T-helper 1 cell (primary cell): ENCODE results near the gene TNRC6A.
"Not testable (repeated sequence)": the region's sequence is repeated elsewhere in the genome, so short reads cannot be mapped to it uniquely, and the experiment has no call there.

Source experiments
- DNase-seq, 5 donors: peaks; one replicate each; pipeline ENCODE4 v3.0.0-alpha.2; 2012 to 2020

TNRC6A gene

DNA sequence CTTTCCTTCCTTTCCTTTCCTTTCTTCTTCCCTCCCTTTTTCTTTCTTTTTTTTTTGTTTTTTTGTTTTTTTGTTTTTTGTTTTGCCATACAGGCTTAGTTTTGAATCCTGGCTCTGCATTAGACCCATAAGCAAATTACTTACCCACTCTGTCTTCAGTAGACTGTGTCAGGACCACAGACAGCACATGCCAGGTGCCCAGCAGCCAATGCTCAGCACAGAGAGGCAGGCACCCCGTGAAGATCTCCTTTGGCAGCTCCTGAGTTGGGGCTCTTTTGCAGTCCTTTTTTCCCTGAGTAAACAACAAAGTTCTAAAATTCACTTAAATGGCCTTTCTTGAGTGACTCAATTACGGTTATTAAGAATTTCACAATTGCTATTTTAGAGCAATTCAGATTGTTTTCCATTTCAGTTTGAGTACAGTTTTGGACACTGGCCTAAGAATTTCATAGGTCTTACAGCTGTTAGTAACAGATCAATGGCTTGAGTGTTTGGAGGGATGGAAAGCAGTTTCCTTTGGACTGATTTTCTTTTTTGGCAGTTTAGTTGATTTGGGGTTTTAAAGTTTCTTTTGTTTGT lies 90.1 kb downstream of the TNRC6A start:
- no peak for DNase-seq

DNA sequence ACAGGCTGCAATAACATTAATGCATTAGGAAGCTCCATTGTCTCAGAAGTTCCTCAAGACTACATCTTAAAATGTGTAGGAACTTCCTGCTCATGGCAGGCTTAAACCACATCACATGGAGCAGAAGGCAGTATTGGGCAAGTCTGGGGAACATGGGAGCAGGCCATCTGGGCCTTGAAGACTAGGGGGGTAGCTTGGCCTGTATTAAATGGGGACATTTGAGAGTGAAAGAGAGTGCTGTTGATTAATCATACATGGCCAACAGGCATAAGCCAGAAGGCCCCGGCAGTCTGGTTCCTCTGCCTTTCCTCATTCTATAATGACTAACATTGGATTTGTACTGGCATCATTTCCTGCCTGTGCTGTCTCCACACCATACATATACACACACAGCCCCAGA lies 91.1 kb downstream of the TNRC6A start:
- DNase-seq: no peak

DNA sequence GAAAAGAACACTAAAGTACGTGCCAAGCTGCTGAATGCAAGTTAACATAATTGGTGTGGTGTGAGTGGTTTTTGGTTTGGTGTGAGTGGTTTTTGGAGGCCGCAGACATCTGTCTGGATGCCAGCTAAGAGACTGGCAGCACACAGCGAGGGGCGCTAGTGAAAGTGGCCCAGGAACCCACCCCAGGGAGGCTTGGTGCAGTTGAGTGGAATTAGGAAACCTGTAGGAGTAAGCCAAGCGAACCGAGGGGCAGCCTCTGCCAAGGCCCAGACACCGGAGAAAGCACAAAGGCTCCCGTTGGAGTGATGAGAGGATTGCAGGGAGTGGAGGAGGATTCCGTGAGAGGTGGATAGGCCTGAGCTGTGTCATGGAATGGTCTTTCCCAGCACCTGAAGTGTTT lies 91.7 kb downstream of the TNRC6A start:
- DNase-seq: no peak

DNA sequence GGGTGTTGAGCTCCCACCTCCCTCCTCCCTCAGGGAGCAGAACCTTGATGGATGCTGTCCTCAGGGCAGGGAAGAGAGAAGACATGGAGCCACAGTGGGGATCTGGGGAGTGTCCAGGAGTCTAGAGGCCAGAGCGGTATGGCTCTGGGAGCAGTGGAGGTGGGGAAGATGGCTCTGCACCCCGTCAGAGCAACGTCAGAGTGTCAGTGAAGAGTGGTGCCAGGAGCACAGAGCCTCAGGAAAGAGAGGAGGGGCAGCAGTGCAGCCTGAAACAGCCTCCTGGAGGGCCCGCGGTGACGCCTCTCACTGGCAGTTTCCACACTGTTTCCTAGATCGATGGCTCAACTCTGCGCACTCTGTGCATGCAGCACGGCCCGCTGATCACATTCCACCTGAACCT lies 93.1 kb downstream of the TNRC6A start:
- DNase-seq: no peak

DNA sequence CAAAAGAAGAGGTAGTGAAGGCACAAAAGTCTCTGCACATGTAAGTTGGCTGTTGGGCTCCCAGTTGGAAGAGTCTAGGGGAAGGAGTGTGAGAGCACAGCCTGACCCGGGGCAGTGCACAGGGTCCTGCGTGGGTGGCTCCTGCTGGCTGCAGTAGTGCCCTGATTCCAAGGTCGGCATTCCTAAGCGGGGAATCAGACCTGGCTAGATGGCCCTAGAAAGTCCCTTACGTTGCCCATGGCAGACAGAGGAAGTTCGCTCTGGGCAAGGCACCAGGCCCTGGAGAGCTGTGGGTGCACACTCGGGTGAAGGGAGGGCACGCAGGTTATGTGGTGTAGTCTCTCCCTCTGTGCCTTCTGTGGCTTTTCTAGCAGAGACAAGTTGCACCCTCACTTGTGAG lies 93.5 kb downstream of the TNRC6A start:
- no peak for DNase-seq

GRCh38 chr16:24825696-24826095 lies 96.2 kb downstream of the TNRC6A start:
- no peak for DNase-seq

- DNase-seq: no peak
Observed at GRCh38 chr16:24826096-24826690, 96.7 kb downstream of the TNRC6A start.

DNA sequence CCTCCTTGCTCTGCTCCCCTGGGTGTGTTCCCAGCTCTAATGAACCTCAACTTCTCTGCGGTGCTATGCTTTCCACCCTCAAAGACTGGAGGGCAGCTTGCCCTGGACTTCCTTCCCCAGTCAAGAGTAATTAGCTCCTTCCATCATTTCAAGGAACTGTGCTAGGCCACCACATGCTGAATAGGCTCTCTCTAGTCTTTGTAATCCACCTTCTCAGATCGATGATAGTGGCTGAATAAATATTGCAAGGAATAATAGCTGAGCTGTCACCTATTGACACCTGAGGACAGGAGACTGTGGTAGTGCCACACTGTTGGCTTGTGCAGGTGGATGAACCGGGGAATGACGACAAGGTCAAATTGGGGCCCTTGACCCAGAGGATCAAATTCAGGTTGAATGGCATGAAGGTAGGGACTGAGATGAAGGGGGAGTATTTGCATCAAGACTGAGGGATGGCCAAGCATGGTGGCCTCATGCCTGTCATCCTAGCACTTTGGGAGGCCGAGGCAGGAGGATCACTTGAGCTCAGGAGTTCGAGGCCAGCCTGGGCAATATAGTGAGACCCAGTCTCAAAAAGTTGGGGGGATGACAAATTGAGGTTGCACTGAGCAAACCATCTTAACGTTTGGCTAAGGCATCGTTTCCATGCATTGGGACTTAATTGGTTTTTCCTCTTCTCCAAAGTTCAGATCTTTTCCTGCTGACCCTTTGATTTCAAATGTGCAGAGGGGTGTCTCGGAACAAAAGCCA lies 97.5 kb downstream of the TNRC6A start:
- no peak for DNase-seq

- DNase-seq: no peak
Observed at GRCh38 chr16:24829153-24829552, 99.7 kb downstream of the TNRC6A start.

DNA sequence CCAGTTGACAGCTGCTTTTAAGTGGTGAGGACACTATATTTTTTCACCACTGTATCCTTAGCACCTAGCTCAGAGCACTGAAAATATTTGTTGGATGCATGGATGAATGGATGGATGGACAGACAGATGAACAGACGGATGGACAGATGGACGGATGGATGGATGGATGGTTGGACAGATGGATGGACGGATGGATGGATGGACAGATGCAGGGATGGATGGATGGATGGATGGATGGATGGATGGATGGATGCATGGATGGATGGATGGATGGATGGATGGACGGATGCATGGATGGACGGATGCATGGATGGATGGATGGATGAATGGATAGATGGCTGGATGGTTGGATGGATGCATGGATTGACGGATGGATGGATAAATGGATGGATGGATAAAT lies 103.9 kb downstream of the TNRC6A start:
- DNase-seq: no peak

DNA sequence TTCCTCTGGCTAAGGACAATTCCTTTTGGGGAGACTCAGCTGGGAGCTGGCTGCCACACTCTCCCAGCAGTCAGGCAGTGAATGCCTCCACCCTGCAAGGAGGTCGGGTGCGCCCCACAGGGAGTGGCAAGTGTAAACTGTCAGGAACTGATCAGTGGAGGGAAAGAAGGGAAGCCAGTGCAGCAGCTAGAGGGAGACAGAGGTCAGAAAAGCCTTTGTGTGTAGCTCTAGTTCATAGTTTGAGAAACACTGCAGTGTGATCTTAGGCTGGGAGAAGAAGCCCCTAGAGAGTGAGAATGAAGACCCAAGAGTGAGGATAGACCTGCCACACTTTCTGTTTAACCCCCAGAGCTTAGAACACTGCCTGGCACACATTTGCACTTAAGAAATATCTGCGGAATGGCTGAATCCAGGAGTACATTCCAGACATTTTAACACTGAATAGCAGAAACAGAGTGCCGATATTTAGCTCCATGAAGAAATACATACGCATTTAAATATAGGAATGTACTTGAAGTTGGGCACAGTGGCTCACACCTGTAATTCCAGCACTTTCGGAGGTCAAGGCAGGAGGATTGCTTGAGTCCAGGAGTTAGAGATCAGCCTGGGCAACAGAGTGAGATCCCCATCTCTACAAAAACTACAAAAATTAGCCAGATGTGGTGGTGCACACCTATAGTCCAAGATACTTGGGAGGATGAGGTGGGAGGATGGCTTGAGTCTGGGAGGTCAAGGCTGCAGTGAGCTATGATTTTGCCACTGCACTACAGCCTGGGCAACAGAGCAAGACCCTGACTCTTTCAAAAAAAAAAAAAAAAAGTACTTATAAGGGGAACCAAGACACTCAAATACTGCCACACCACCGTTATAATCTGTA lies 105.2 kb downstream of the TNRC6A start:
- no peak for DNase-seq

- DNase-seq: no peak
Observed at GRCh38 chr16:24836836-24837235, 107.4 kb downstream of the TNRC6A start.

DNA sequence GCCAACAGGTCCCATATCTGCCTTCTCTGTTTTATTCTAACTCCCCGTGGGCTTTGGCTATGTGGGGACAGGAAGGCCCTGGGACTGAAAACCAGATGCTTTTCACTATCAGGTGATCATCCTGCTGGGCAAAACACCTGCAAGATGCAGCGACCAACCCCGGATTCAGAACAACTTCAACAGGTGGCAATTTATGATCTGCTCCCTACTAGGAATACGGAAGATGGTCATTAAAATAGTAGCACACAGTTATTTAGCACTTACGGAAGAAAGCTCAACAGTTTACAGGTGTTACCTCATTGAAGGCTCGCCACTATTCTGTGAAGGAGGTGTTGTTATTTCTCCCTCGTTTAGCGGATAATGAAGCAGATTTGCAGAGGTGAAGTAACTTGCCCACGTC lies 108.5 kb downstream of the TNRC6A start:
- no peak for DNase-seq

GRCh38 chr16:24838554-24839266 lies 109.3 kb downstream of the TNRC6A start:
- DNase-seq: no peak

DNA sequence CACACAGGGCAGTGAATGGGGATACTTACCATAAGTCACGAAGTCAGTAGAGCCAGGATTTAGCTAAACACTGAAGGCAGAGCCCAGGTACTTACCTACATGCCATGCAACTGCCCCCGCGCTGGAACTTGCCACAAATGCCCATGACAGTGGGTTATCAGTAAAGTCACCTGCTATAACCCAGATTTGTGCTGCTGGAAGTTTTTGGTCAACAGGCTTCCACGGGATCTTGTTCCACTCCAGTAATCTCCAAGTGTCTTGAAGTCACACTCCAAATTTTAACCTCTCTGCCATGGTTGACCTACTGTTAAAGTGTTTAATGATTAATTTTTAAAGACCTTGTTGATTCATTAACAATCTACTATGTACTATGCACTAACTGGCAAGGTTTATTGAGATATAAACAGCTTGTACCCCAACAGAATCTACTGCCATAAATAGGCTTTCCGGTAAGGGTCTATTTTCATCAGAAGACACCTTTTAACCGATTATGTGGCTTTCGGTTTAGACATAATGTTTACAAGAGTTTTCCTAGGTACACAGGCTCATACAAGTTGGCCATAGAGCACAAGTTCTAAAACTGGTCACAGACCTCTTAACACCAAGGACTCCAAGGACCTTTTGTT lies 110.0 kb downstream of the TNRC6A start:
- no peak for DNase-seq

- DNase-seq: no peak
Observed at GRCh38 chr16:24841291-24841690, 111.8 kb downstream of the TNRC6A start.

GRCh38 chr16:24844101-24845030 lies 114.9 kb downstream of the TNRC6A start:
- no peak for DNase-seq

GRCh38 chr16:24845031-24845365 lies 115.5 kb downstream of the TNRC6A start:
- not testable (repeated sequence) for DNase-seq

DNA sequence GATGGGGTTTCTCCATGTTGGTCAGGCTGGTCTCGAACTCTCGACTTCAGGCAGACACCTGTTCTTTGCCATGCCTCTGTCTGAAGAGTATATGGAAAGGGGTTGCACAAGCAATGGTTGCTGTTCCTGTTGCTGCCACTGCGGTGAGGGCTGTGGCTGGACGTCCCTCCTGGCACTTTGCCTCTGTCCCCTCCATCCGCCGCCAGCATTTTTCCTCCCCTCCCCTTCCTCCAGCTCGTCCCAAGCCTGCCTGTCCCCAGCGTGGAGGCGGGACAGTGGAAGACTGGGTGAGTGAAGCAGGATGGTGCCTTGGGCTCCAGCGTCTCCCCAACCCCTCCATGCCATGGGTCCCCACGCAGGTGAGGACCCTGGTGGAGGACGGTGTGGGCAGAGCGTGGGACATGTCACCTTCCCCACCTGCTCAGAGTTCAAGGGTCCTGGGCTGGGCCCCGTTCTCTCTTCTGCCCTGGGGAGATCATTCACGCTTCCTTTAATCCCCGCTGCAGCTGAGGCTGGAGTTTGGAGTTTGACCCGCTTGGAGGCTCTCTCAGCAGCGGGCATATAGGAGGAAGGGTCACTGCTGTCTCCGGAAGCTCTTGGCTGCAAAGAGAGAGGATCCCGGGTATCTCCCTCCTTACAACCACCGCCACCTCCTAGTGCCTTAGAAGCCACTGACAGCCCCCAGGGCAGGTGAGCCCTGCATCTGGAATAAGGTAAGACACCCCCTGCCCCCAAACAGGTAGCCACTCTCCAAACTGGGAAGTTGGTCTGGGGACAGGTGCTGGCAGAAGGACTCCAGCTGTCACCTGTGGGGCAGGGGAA lies 116.5 kb downstream of the TNRC6A start, which contains the start of gene SLC5A11:
Gene SLC5A11 (plus strand): TSS at position 238 of the 822 bp plus-strand sequence. CDS start 12,681 bp downstream, outside the sequence.
- no peak for DNase-seq
